HL-60 (cell line): ENCODE measurements around the gene PPIL1.

Source experiments
- DNase-seq, 2 experiments: peaks; one replicate each; pipeline ENCODE4 v3.0.0-alpha.2; 2010 to 2020; ENCODE audit warnings: low read depth in 1 of 2, low spot score in 1 of 2
- H3K27ac ChIP-seq: fragments of 250-450 bp; sonication (Bioruptor Pico); replicated peaks from 2 replicates; pipeline ENCODE4 v1.5.1; 2020; ENCODE audit warnings: mild to moderate bottlenecking, moderate library complexity
- H3K27me3 ChIP-seq: fragments of 250-450 bp; sonication (Bioruptor Pico); 2 replicates; pipeline ENCODE4 v1.5.1; 2021; ENCODE audit warnings: mild to moderate bottlenecking, moderate library complexity; ENCODE audit not compliant: insufficient read depth, poor library complexity, severe bottlenecking
- H3K4me3 ChIP-seq: replicated peaks from 2 replicates; pipeline ENCODE4 v1.5.1; 2011; ENCODE audit warnings: mild to moderate bottlenecking, control low read depth, low read length; ENCODE audit not compliant: insufficient read depth
- CTCF ChIP-seq: IDR thresholded peaks from one replicate; pipeline ENCODE4 v1.5.1; 2011; ENCODE audit warnings: low read length, control low read depth, inconsistent platforms; ENCODE audit not compliant: insufficient read depth
- GABPA ChIP-seq: IDR thresholded peaks from 2 replicates; pipeline ENCODE4 v1.6.1; 2012; ENCODE audit warnings: low read depth
- POLR2AphosphoS5 ChIP-seq: IDR thresholded peaks from 2 replicates; pipeline ENCODE4 v1.6.1; 2012; ENCODE audit warnings: low read depth
- REST ChIP-seq: IDR thresholded peaks from 2 replicates; pipeline ENCODE4 v1.6.1; 2012; ENCODE audit warnings: low read depth; ENCODE audit not compliant: insufficient replicate concordance
- SPI1 ChIP-seq: IDR thresholded peaks from 2 replicates; pipeline ENCODE4 v1.6.1; 2012; ENCODE audit warnings: low read depth, mild to moderate bottlenecking, borderline replicate concordance

The PPIL1 gene

GRCh38 chr6:36888654-36889481, 14.3 kb upstream of the PPIL1 start:
- no peak overlapping the region for H3K27ac ChIP-seq
- DNase-seq, result no peak
- no peaks in the 10 kb centered on the region for H3K27me3 ChIP-seq
- no peak overlapping the region for H3K4me3 ChIP-seq
- no peak for TF ChIP-seq GABPA
- no peak for TF ChIP-seq REST
- no peak for TF ChIP-seq SPI1

GRCh38 chr6:36888115-36888643, 13.6 kb upstream of the PPIL1 start:
- DNase-seq, result no peak
- Histone ChIP-seq H3K27ac (no peak overlapping the region), H3K27me3 (no peaks in the 10 kb centered on the region), H3K4me3 (no peak overlapping the region)
- no peak for TF ChIP-seq SPI1
- TF ChIP-seq REST, result no peak
- no peak for TF ChIP-seq CTCF
- TF ChIP-seq POLR2AphosphoS5, result no peak
- TF ChIP-seq GABPA, result no peak

- no peaks in the 10 kb centered on the region for H3K27me3 ChIP-seq
- no peak for DNase-seq
- no peak for TF ChIP-seq REST
- no peak for TF ChIP-seq GABPA
- no peak for TF ChIP-seq POLR2AphosphoS5
- TF ChIP-seq CTCF, result no peak
- TF ChIP-seq SPI1, result no peak
- no peak overlapping the region for H3K27ac ChIP-seq
- H3K4me3 ChIP-seq, result no peak overlapping the region
These were observed 12.5 kb upstream of the PPIL1 start for GRCh38 chr6:36886950-36887618.
